Suppressor macrophage treated with lipopolysaccharide for 1 hour (primary cell): ENCODE results near the gene LRRN3.

Source experiments
- DNase-seq, 3 donors: peaks; one replicate each; pipeline ENCODE4 v3.0.0-alpha.2; 2020 to 2022

LRRN3 gene

DNA sequence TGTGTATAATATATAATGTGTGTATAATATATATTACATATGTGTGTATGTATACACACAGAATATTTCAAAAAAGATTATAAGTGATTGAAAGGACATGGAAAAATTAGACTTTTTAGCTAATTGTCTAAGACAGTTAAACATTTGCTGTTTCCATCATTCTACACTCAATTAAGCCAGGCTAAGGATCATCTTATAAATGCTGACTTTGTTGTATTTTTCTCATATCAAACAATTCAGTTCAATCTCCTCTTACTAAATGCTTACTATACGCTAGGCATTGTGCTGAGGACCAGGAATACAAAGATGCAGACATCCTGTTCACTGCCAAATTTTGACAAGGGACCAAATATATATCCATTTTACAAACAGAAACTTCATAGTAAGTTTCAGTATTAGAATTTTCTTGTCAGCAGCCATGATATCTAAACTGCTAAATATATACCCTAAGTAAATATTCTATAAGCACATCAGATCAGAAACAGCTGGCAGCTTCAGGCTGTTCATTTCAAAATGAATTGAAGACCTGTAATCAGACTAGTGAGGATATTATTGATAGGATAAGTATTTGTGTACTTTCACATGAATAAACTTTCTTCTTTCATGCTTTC, 10.3 kb upstream of the LRRN3 start:
- no peak for DNase-seq

DNA sequence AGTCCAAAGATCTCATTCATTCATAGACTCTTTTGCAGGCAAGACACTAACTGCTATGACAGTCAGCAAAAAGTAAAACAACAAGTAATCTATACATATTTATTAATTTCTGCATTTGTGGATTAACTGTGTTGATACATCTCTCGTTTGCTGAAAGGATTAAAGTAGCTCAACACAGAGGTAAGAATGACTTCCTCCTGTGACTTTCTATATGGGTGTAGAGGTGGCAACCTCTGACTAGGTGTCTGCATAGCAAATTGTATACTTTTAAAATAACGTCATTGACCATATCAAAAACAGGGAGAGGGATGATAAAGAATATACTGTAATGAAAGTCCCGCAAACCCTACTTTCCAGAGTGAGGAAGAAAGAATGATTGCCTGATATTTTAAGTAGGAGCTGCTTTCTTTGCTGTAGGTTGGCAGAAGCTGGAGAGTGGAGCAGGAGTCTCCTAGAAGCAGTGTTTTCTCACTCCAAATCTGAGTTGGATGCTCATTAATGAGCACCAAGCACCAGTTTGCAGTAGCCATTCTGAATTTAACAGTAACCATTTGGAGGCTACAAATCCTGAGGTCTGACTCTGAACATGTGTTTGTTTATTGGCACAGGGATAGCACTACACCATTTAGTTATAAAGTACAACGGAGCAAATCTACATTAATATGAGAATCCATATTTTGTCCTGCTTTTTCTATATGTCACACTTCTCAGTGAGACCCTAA, 9.2 kb upstream of the LRRN3 start:
- no peak for DNase-seq

DNA sequence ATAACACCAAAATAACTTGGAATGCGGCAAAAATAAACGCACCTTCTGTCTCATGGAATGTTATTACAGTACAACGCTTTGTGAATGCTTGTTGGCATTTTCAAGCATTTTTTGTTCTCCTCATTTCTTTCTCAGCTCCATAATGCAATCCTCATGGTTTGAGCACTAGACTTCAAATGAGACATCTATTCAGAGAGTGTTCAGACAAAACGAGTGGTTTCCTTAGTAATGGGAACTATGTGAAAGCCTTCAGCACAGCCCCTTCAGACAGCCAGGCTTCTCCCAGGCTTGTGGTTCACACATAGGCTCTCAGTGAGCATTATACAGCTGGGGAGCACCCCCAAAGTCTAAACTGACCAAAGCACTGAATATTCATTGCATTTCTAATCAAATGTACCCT, 8.6 kb upstream of the LRRN3 start:
- no peak for DNase-seq

DNA sequence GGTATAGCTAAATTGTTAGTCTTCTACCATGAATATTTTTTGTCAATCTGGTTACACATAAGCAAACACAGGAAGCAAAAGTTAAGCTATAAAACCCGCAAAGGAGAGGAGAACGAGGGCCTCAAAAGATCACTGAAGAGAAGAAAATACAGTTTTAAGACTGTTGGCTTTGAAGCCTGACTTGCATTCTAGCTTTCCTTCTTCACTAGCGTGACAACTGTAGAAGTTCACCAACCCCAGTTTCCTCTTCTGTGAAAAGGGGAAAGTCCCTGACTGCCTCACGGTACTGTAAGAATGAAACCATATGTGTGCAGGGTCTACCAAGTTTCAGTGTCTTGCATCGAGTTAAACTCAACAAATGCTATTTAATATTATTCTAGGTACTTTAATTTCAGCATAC, 7.5 kb upstream of the LRRN3 start:
- peak; percentile 80 to 90 (median 88) for DNase-seq

DNA sequence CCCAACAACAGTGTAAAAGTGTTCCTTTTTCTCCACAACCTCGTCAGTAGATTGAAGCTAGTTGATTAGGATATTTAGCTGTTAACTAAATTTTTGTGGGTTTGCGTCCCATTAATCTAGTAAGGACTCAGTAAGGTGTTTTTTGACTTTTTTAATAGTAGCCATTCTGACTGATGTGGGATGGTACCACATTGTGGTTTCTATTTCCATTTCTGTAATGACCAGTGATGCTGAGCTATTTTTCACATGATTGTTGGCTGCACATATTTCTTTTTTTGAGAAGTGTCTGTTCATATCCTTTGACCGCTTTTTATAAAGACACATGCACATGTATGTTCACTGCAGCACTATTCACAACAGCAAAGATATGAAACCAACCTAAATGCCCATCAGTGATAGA, 5.6 kb upstream of the LRRN3 start:
- no peak for DNase-seq

DNA sequence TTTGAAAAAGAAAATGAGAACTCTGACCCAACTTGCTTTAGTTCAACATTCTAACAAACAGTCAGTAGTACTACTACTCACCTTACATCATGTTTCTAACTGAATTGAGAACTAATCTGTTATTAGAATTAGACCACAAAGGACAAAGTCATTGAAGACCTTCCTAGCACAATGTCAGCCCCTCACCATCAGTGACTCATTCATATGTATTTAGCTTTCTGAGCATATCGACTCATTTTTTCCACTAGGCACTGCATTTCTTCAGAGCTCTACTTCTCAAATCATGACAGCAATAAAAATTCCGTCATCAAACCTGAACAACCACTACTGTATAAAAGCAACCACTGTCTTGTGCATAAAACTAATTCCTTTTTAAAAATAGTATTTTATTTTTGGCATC, 4.4 kb upstream of the LRRN3 start:
- peak; percentile 25 to 62 (median 26) for DNase-seq

DNA sequence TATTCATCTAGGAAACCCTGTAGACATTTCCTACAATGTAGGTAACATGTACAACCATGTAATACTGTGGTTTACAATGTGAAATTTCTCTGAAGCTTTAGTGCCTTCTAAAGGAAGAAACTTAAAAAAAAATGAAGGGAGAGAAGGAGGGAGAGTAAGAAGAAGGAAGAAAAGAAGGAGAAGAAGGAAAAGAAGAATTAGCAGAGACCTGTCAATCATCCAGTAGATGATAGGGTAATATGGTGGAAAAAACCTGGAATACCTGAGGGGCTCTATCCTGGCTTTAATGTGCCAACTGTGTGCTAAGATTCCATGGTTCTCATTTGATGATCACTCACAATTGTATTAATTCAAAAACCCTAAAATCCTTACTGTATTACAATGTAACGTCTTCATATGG, 2.6 kb upstream of the LRRN3 start:
- DNase-seq = no peak

DNA sequence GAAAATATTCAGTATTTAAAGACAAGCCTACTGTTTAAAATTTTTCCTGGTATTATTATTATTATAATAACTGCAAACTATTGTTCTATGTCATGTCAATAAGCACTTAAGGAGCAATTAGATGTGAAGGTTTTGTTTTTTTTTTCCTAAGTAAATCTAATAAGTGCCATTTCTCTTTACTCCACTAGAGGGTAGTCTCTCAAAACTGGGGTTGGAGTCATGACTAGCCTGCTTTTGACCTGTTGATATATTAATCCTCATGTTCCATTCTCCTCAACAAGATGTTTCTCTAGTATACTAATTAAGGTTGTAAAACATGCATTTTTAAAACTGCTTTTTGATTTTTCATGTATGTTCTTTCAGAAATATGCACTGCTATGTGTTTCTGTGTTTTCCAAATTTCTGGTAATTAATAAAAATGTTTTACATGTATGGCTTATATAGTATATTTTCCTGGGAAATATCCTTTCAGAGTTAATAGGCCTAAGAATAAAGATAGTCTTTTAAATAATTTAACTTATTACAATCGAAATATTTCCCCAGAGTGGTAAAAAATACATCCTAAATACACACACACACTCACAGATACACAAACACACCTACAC, 1.0 kb upstream of the LRRN3 start:
- DNase-seq = peak; percentile 49 to 75 (median 66)

DNA sequence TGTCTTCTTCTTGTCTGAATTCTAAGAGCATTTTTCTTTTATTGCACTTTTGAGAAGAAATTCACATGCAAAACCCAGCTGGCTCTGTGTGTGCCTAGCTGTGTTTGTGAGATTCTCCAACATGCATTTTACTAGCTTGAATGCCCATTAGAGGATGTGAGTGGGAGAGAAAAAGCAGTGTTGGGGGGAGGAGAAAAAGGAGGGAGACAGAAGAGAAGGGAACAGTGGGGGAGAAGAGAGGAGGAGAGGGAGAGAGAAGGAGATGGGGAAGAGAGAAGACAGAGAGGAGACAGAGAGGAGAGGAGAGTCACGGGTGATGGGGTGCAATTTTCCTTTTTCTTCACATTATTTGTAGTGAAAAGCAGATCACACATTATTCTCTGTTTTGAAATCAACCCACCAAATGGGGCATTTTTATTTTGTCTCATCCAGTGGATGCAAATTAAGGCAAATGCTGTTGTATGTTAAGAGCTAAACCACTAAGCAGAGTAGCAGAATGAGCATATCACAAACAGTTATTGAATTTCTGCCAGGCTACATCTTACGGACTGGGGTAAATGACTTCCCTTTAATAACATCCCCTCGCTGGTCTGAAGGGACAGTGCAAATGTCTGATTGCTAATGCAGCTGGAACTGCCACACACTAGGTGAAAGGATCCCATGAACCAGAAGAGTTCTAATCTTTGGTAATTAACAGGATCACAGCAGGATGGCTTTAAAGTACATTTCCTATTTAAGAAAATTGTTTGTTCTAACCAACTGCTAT, 849 bp downstream of the LRRN3 start:
- no peak for DNase-seq

DNA sequence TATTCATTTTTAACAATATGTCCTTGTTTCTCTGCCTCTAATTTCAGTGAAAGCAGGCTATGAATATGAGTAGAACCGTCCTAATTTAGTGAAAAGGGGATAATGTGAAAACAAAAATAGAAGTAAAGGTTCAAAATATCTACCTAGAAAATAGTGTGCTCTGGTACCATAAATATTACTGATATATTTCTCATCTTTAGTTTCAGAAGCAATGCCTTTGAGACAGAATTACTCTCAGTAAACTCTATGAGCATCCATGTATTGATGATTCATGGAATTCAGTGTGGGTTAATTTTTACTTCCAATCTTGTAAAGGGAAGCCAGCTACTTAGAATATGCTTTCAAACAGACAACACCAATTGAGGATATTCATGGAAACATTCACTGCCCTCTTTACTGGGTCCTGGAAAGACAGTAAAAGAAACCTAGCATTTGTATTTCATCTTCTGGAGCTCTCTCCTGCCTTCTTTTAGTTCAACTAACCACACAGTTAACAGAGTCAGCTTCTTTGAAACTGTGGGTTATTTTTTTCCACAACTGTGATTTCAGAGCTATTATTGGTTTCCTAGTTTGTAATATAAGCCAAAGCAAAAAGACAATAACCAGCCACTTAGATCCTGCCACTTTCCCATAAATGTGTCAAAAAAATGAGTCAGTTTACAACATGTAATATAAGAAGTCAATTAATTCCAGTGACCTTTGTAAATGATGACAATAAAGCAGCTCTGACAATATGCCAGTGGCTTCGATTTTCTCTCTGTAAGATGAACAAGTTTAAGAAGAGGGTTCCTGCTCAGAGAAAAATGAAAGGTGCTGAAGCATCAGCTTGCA, 1.7 kb downstream of the LRRN3 start:
- DNase-seq = no peak

DNA sequence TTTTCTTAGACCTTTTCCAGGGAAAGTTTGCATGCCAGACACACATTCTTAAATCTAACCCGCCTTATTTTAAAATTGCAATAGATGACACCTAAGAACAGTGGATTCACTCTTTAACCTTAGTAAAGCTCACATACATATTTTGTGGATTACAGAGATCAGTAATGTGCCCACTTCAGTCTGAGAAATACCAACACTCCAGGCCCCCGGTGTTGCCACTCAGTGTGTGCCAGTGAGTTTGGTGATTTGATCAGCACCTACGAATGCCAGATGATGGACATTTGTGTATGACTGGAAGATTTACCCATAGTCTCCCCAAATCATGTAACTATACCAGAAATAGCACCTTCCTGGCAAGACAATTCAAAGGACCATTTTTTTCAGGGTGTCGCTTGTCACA, 2.6 kb downstream of the LRRN3 start:
- no peak for DNase-seq

DNA sequence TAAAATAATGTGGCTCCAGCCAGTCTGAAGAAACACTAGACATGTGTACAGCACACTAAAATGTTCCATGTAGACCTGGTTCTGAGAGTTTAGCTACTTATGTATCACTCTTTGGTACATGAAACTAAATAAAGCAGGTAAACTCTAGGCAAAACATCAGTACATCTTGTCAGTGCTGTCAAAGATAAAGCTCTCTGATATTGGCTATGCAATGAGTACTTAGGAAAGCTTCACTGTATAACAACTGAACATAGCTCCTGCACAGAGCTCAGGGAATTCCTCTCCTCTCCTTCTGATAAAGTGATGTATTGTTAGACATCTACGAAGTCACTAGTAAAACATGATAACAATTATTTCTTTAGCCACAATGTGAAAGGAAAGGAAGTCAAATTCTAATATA, 3.5 kb downstream of the LRRN3 start:
- no peak for DNase-seq

DNA sequence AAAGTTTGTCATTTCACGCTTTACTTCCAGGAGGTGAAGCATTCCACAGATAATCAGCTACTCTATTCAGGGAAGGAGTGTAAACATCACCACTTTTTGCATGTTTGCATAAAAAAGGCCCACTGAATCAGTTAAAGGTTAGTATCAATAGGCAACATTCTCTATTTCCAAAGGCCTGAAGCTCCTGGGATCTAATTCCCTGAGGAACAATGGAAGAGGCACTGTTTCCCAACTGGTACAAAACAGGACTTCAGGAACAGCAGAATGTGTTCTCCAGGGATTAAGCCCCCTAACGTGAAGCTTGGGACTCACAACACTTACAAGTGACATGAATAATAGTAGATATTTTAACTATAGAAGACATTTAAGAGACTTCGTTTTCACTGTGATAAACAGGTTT, 6.1 kb downstream of the LRRN3 start:
- no peak for DNase-seq

DNA sequence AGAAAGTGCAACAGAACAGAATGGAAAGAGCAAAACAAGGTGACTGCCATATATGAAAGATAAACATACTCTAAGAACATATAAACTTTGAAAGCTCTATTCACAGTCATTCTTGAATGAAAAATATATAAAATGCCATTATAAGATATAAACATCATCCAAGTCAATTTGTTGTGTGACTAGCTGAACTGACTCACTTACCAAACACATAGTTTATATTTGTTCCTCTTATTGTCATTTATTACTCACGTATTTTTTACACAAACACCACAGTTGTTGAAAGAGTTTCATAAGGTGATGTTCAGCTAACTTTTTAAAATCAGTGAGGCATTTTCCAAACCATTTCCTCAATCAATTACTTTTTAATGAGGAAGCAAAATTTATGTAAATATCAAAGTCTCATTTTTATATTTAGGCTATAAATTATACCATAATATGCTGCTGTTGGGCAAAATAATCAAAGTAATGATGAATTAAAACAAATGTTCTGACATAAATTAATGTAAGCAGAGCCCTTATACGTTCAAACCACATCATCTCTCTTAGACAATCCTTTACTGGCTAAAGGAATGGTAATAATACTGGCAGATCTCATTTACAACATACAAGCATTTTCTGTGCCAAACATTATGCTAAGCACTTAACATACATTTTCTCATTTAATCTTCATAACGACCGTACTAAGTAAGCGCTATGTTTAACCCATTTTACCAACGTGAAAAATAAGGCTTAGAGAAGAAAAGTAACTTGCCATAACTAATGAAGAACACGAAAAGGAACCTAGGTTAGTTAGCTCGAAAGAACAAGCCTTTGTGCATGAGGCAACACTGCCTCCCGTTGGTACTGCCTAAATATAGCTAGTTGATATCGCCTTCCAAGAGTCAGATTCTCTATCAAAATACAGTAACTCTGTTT, 7.3 kb downstream of the LRRN3 start:
- peak; percentile 49 to 64 (median 57) for DNase-seq

DNA sequence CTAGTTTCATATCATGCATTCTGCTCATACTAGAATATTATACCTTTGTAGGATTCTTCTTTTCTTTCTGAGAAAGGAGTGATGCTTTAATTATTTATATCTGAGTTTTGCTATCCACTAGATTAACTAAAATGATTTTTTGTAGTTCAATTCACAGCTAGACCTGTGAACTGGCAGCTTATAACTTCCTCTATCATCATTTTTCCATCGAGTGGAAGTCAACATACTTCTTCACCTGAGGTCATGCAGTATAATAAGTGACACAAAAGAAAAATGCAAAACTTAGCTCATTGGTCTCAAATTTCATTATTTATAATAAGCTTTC, 8.0 kb downstream of the LRRN3 start:
- DNase-seq = no peak

DNA sequence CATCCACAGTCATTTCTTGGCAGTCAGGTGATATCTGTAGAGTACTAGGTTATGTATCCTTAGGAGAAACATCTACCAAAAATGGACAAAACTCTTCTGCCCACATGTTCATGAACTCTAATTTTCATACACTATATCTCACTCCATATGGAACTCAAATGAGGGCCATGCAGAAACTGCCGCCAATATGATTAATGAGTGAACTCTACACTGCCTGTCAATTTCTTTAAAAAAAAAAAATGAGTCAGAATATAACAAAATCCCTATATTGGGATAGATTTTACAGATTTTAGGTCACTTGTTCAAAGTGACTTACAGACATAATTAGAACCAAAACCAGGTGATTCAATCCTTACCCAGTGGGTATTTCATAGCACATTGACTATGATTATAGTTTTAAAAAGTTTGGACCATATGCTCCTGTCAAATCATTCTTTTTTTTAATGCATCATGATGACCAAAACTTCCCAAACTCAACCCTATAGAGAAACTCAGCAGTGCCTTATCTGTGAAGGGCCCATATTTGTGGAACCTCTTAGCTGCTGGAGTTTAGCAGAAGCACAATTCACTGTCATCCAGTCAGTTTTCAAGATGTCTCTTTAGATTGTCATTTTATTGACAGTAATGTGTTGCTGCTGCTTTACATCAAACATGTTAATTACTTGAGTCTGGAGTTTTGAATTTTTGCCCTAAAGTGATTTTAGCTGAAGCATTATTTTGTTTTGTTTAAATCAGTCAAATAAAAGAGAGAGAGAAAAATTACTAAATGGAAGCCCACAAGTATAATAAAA, 11.1 kb downstream of the LRRN3 start:
- no peak for DNase-seq

DNA sequence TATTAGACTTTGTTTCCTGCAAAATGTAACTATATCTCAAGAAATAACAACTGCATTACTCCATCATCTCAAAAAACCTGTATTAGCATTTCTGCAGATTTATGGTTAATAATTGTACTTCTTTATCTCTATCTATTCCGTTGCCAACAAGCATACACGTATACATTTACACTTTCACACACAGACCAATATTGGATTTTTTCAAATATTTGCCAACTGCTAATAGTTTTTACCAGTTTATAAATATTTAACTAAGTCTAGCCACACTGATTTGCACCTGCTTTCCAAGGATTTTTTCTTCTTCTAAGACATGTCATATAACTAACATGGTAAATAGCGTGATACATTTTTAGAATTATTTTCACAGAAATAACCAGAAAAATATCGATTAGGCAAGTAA, 12.2 kb downstream of the LRRN3 start:
- no peak for DNase-seq

DNA sequence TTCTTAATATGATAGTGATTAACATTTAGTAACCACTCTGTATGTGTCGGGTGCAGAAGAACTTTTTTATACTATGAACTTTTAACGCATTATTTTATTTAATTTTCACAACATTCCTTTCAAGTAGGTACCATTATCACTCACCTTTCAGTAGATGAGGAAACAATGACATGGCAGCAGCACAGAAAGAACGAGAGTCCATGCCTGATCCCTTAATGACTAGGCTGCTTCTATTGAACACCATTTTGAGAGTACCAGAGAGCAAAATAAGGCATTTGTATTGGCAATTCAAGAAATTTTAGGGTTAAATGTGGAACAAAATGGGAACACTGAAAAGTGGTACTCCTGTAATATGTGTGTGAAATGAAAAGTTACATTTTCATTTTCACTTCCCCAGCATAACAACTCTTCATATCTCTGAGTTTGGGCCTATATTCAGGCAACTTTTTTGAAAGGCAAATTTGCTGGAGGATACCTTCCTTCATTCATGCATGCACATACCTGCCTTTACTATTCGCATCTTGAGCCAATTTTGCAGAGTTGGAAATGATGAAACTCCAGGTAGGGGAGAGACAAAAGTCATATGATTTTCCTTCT, 12.8 kb downstream of the LRRN3 start:
- DNase-seq = no peak

DNA sequence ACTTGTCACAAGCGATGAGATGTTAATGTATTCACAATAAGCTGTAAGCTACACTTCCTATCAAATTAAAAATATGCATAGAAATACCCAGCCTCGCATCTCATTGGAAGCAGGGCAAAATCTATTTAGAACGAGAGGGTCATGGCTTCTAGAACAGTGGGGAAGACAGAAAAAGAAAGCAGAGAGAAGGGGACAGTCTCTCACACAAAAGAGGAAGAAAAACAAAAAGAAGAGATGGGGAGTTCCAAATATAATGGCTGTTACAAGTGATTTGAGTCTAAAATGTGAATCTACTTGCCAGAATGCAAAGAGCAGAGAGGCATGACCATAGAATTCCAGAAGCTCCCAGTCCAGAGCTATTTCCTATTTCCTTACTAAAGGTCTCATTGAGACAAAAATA, 13.8 kb downstream of the LRRN3 start:
- peak in 1 of 3 donors; percentile 28 for DNase-seq

DNA sequence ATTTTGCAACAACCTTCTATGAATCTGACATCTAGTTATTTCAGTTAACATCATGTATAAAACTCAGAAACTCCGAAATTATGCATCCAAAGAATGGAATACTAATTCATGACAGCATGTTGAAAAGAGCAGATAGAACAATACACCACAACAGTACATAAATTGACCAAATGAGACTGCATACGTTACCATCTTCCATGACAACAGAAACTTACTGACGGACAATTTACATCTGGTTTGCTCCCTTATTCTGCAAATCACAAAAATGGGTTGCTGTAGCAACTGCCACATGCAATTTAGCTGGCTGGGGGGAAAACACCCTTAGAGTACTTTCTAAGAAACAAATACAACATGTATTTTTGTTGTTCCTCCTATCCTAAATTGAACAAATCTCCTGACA, 14.3 kb downstream of the LRRN3 start:
- no peak for DNase-seq

DNA sequence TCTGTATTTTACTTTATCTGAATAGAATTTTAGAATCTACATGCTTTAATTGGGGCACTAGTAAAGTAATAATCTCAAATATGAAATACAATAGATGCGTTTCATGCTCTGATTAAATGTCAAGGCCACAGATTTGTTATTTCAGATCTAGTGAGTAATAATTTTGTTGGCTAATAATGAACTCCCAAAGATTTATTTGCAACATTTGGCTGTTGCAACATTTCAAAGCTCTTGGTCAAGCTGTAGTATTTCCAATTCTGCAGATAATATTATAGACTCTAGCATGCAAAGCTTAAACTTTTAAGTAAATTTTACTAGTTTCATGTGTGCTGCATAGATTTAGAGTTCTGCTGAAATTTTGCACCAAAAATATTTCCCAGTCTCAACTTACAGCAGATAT, 16.7 kb downstream of the LRRN3 start:
- peak in 2 of 3 donors; percentile 23 to 32 for DNase-seq
